ENCODE measurements around the gene ZSCAN9. TPM values are rescaled to one million over a fixed set of nuclear protein-coding genes. Genes with fewer than 3 reads are reported as not detected.

The ZSCAN9 gene
- total and polyA plus RNA-seq, 2 donors, result 7.3 to 9.7 TPM

GRCh38 chr6:28217890-28218289 lies 7.2 kb upstream of the ZSCAN9 start:
- no peak for DNase-seq (ENCODE audit: low read depth in 6 of 9, low spot score in 9 of 9)
- 95% methylated on average over 12 of the region's 12 CpGs for WGBS
- no peaks in the 10 kb centered on the region for H3K9me3 ChIP-seq (ENCODE audit: control insufficient read depth in 2 of 2, insufficient read depth in 1 of 2, low read length in 1 of 2)
- H3K36me3 ChIP-seq (ENCODE audit: control insufficient read depth in 2 of 2, insufficient read depth in 2 of 2, low read length in 1 of 2), result no peaks in the 10 kb centered on the region
- peaks cover 0 to 6% of the 10 kb centered on the region in 2 donors for H3K4me1 ChIP-seq (ENCODE audit: control insufficient read depth in 2 of 2, insufficient read depth in 2 of 2, low read length in 2 of 2)
- H3K4me3 ChIP-seq (ENCODE audit: low read length in 2 of 2), result no peak overlapping the region
- no peak overlapping the region for H3K27ac ChIP-seq (ENCODE audit: low read depth in 1 of 2, low read length in 1 of 2)
- H3K27me3 ChIP-seq (ENCODE audit: control insufficient read depth in 2 of 2, insufficient read depth in 1 of 2, low read length in 1 of 2), result peaks cover 29 to 87% of the 10 kb centered on the region in 2 donors

GRCh38 chr6:28218312-28219248 lies 6.5 kb upstream of the ZSCAN9 start:
- peak overlapping the region; percentile 27 to 47 for H3K4me3 ChIP-seq (ENCODE audit: low read length in 2 of 2)
- peaks cover 0 to 6% of the 10 kb centered on the region in 2 donors for H3K4me1 ChIP-seq (ENCODE audit: control insufficient read depth in 2 of 2, insufficient read depth in 2 of 2, low read length in 2 of 2)
- H3K9me3 ChIP-seq (ENCODE audit: control insufficient read depth in 2 of 2, insufficient read depth in 1 of 2, low read length in 1 of 2), result no peaks in the 10 kb centered on the region
- no peak overlapping the region for H3K27ac ChIP-seq (ENCODE audit: low read depth in 1 of 2, low read length in 1 of 2)
- no peaks in the 10 kb centered on the region for H3K36me3 ChIP-seq (ENCODE audit: control insufficient read depth in 2 of 2, insufficient read depth in 2 of 2, low read length in 1 of 2)
- WGBS, result 10% methylated on average over 56 of the region's 56 CpGs
- peaks cover 32 to 84% of the 10 kb centered on the region in 2 donors for H3K27me3 ChIP-seq (ENCODE audit: control insufficient read depth in 2 of 2, insufficient read depth in 1 of 2, low read length in 1 of 2)
- DNase-seq (ENCODE audit: low read depth in 6 of 9, low spot score in 9 of 9), result peak in 1 of 9 donors; percentile 33

GRCh38 chr6:28220257-28221133 lies 4.6 kb upstream of the ZSCAN9 start:
- H3K27me3 ChIP-seq (ENCODE audit: control insufficient read depth in 2 of 2, insufficient read depth in 1 of 2, low read length in 1 of 2), result peaks cover 30 to 81% of the 10 kb centered on the region in 2 donors
- no peak for DNase-seq (ENCODE audit: low read depth in 6 of 9, low spot score in 9 of 9)
- H3K4me3 ChIP-seq (ENCODE audit: low read length in 2 of 2), result no peak overlapping the region
- H3K9me3 ChIP-seq (ENCODE audit: control insufficient read depth in 2 of 2, insufficient read depth in 1 of 2, low read length in 1 of 2), result no peaks in the 10 kb centered on the region
- H3K27ac ChIP-seq (ENCODE audit: low read depth in 1 of 2, low read length in 1 of 2), result no peak overlapping the region
- peaks cover 5 to 8% of the 10 kb centered on the region in 2 donors for H3K4me1 ChIP-seq (ENCODE audit: control insufficient read depth in 2 of 2, insufficient read depth in 2 of 2, low read length in 2 of 2)
- H3K36me3 ChIP-seq (ENCODE audit: control insufficient read depth in 2 of 2, insufficient read depth in 2 of 2, low read length in 1 of 2), result no peaks in the 10 kb centered on the region
- 52% methylated on average over 6 of the region's 6 CpGs for WGBS

GRCh38 chr6:28224131-28225055 lies 682 bp upstream of the ZSCAN9 start:
- peaks cover 16 to 45% of the 10 kb centered on the region in 2 donors for H3K27me3 ChIP-seq (ENCODE audit: control insufficient read depth in 2 of 2, insufficient read depth in 1 of 2, low read length in 1 of 2)
- peak overlapping the region; percentile 60 to 76 for H3K4me3 ChIP-seq (ENCODE audit: low read length in 2 of 2)
- H3K4me1 ChIP-seq (ENCODE audit: control insufficient read depth in 2 of 2, insufficient read depth in 2 of 2, low read length in 2 of 2), result peaks cover 6 to 9% of the 10 kb centered on the region in 2 donors
- DNase-seq (ENCODE audit: low read depth in 6 of 9, low spot score in 9 of 9), result no peak
- no peaks in the 10 kb centered on the region for H3K36me3 ChIP-seq (ENCODE audit: control insufficient read depth in 2 of 2, insufficient read depth in 2 of 2, low read length in 1 of 2)
- H3K27ac ChIP-seq (ENCODE audit: low read depth in 1 of 2, low read length in 1 of 2), result no peak overlapping the region
- 61% methylated on average over 9 of the region's 9 CpGs for WGBS
- H3K9me3 ChIP-seq (ENCODE audit: control insufficient read depth in 2 of 2, insufficient read depth in 1 of 2, low read length in 1 of 2), result no peaks in the 10 kb centered on the region

DNA sequence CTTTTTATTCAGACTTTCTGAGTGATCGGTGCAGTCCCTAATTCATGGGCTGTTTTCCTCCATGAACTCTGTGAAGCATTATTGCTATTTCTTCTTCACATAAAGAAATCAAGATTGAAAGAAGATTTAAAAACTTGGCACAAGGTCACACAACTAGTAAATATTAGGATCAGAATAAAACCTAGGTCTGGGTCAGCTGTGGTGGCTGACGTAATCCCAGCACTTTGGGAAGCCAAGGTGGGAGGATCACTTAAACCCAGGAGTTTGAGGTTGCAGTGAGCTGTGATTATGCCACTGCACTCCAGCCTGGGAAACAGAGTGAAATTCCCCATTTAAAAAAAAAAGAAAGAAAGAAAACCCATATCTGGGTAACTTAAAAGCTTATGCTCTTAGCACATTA lies 1.4 kb downstream of the ZSCAN9 start:
- no peak for DNase-seq (ENCODE audit: low read depth in 6 of 9, low spot score in 9 of 9)
- 97% methylated on average over 2 of the region's 2 CpGs for WGBS
- H3K4me3 ChIP-seq (ENCODE audit: low read length in 2 of 2), result no peak overlapping the region
- H3K27ac ChIP-seq (ENCODE audit: low read depth in 1 of 2, low read length in 1 of 2), result no peak overlapping the region
- H3K4me1 ChIP-seq (ENCODE audit: control insufficient read depth in 2 of 2, insufficient read depth in 2 of 2, low read length in 2 of 2), result peaks cover 6 to 9% of the 10 kb centered on the region in 2 donors
- peaks cover 0 to 5% of the 10 kb centered on the region in 2 donors for H3K36me3 ChIP-seq (ENCODE audit: control insufficient read depth in 2 of 2, insufficient read depth in 2 of 2, low read length in 1 of 2)
- H3K27me3 ChIP-seq (ENCODE audit: control insufficient read depth in 2 of 2, insufficient read depth in 1 of 2, low read length in 1 of 2), result peaks cover 9 to 32% of the 10 kb centered on the region in 2 donors
- H3K9me3 ChIP-seq (ENCODE audit: control insufficient read depth in 2 of 2, insufficient read depth in 1 of 2, low read length in 1 of 2), result no peaks in the 10 kb centered on the region

GRCh38 chr6:28232785-28233184 lies 7.7 kb downstream of the ZSCAN9 start:
- Histone ChIP-seq H3K36me3 (ENCODE audit: control insufficient read depth in 2 of 2, insufficient read depth in 2 of 2, low read length in 1 of 2) (peaks cover 0 to 7% of the 10 kb centered on the region in 2 donors), H3K9me3 (ENCODE audit: control insufficient read depth in 2 of 2, insufficient read depth in 1 of 2, low read length in 1 of 2) (no peaks in the 10 kb centered on the region)
- 98% methylated on average over 11 of the region's 11 CpGs for WGBS

DNA sequence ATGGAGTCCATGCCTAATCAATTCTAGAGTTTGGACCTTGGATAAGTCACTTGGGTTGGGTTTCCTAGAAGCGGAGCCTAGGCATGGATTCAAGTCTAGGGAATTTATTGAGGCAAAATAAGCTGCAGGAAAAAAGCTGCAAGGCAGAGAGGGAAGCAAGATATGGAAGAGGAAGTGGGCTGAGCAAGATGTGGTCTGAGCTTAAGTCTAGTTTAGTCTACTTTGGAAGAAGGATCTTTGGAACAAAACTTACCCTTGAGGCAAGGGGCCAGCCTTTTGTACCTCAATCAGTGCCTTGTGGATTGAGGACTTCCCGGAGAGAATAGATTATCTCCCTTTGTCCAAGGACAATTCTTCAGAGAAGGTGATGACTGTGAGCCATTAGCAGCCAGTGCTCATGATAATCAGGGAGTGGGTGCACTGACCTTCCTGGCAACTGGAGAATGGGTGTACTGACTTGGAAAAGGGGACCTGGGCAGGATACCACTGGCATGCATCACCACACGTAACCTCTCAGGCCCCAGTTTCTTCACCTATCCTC lies 10.9 kb downstream of the ZSCAN9 start:
- Histone ChIP-seq H3K9me3 (ENCODE audit: control insufficient read depth in 2 of 2, insufficient read depth in 1 of 2, low read length in 1 of 2) (no peaks in the 10 kb centered on the region), H3K27ac (ENCODE audit: low read depth in 1 of 2, low read length in 1 of 2) (no peak overlapping the region), H3K36me3 (ENCODE audit: control insufficient read depth in 2 of 2, insufficient read depth in 2 of 2, low read length in 1 of 2) (peaks cover 0 to 2% of the 10 kb centered on the region in 2 donors), H3K4me3 (ENCODE audit: low read length in 2 of 2) (no peak overlapping the region), H3K4me1 (ENCODE audit: control insufficient read depth in 2 of 2, insufficient read depth in 2 of 2, low read length in 2 of 2) (no peaks in the 10 kb centered on the region), H3K27me3 (ENCODE audit: control insufficient read depth in 2 of 2, insufficient read depth in 1 of 2, low read length in 1 of 2) (no peaks in the 10 kb centered on the region)
- 95% methylated on average over 3 of the region's 3 CpGs for WGBS
- DNase-seq (ENCODE audit: low read depth in 6 of 9, low spot score in 9 of 9), result no peak

More at GRCh38 chr6:28232785-28233184, 7.7 kb downstream of the ZSCAN9 start:
- Histone ChIP-seq H3K4me1 (ENCODE audit: control insufficient read depth in 2 of 2, insufficient read depth in 2 of 2, low read length in 2 of 2) (no peaks in the 10 kb centered on the region), H3K4me3 (ENCODE audit: low read length in 2 of 2) (no peak overlapping the region), H3K27ac (ENCODE audit: low read depth in 1 of 2, low read length in 1 of 2) (no peak overlapping the region), H3K27me3 (ENCODE audit: control insufficient read depth in 2 of 2, insufficient read depth in 1 of 2, low read length in 1 of 2) (no peaks in the 10 kb centered on the region)
- no peak for DNase-seq (ENCODE audit: low read depth in 6 of 9, low spot score in 9 of 9)

GRCh38 chr6:28239636-28240035 lies 14.6 kb downstream of the ZSCAN9 start:
- H3K27me3 ChIP-seq (ENCODE audit: control insufficient read depth in 2 of 2, insufficient read depth in 1 of 2, low read length in 1 of 2), result no peaks in the 10 kb centered on the region
- WGBS, result 98% methylated on average over 1 of the region's 1 CpG
- DNase-seq (ENCODE audit: low read depth in 6 of 9, low spot score in 9 of 9), result no peak
- no peak overlapping the region for H3K27ac ChIP-seq (ENCODE audit: low read depth in 1 of 2, low read length in 1 of 2)
- no peaks in the 10 kb centered on the region for H3K4me1 ChIP-seq (ENCODE audit: control insufficient read depth in 2 of 2, insufficient read depth in 2 of 2, low read length in 2 of 2)
- no peak overlapping the region for H3K4me3 ChIP-seq (ENCODE audit: low read length in 2 of 2)
- peaks cover 0 to 9% of the 10 kb centered on the region in 2 donors for H3K36me3 ChIP-seq (ENCODE audit: control insufficient read depth in 2 of 2, insufficient read depth in 2 of 2, low read length in 1 of 2)
- H3K9me3 ChIP-seq (ENCODE audit: control insufficient read depth in 2 of 2, insufficient read depth in 1 of 2, low read length in 1 of 2), result no peaks in the 10 kb centered on the region
